GM10266 (cell line): ENCODE data around the gene KRTAP9-3.
"Not testable (repeated sequence)": the region's sequence is repeated elsewhere in the genome, so short reads cannot be mapped to it uniquely, and the experiment has no call there.

Experiments used
- DNase-seq: peaks from one replicate; pipeline ENCODE4 v3.0.0; 2012; ENCODE audit errors: extremely low spot score
- TF ChIP-seq, protein P1 (sequence below): IDR thresholded peaks from 2 replicates; pipeline ENCODE4 v1.5.1; 2012; ENCODE audit warnings: mild to moderate bottlenecking, low read depth; ENCODE audit not compliant: control insufficient read depth, insufficient read depth; ENCODE audit errors: missing control alignments

KRTAP9-3 gene

DNA sequence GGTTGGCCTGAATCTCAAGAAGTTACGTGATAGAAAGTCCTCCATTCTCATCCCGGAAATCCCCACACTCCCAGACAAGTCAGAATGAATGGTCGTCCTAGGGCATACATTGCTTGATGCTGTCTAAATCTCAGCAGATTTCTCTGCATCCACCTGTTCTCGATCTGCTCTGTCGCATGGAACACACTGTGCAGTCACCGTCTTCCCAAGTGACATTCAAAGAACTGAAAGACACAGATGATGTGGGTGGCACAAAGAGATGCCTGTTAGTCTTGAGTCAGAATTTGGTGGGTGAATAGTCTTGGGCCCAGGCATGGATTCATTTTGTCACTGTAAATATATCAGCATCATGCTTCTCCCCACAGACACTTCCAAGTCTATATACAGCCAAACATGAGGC is 518 bp upstream of the KRTAP9-3 start:
- no peak for DNase-seq
- TF ChIP-seq, protein P1, sequence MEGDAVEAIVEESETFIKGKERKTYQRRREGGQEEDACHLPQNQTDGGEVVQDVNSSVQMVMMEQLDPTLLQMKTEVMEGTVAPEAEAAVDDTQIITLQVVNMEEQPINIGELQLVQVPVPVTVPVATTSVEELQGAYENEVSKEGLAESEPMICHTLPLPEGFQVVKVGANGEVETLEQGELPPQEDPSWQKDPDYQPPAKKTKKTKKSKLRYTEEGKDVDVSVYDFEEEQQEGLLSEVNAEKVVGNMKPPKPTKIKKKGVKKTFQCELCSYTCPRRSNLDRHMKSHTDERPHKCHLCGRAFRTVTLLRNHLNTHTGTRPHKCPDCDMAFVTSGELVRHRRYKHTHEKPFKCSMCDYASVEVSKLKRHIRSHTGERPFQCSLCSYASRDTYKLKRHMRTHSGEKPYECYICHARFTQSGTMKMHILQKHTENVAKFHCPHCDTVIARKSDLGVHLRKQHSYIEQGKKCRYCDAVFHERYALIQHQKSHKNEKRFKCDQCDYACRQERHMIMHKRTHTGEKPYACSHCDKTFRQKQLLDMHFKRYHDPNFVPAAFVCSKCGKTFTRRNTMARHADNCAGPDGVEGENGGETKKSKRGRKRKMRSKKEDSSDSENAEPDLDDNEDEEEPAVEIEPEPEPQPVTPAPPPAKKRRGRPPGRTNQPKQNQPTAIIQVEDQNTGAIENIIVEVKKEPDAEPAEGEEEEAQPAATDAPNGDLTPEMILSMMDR, result no peak

DNA sequence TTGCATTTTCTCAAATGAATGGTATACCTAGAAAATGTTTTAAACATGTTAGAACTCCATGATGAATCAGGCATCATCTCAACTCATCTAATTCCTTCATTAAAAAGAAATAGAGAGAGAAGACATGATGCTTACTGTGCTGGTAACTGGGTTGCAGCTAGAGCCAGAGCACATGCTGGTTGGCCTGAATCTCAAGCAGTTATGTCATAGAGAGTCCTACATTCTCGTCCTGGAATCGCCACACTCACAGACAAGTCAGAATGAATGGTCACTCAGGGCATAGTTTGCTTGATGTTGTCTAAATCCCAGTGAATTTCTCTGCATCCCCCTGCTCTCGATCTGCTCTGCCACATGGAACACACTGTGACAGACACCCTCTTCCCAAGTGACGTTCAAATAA is 4.9 kb downstream of the KRTAP9-3 start:
- DNase-seq, result not testable (repeated sequence)

DNA sequence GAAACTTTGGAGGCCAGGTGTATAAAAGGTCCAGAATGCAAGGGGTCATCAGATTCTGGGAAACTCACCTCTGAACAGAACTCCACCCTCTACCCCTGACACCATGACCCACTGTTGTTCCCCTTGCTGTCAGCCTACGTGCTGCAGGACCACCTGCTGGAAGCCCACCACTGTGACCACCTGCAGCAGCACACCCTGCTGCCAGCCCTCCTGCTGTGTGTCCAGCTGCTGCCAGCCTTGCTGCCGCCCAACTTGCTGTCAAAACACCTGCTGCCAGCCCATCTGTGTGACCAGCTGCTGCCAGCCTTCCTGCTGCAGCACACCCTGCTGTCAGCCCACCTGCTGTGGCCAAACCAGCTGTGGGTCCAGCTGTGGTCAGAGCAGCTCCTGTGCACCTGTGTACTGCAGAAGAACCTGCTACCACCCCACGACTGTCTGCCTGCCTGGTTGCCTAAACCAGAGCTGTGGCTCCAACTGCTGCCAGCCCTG is 5.7 kb downstream of the KRTAP9-3 start, which contains the start of gene KRTAP9-8:
Gene KRTAP9-8, plus strand, starts transcription at position 51 of the 489 bp plus-strand sequence. Its CDS starts 53 bp downstream, at position 104.
- DNase-seq, result not testable (repeated sequence)

DNA sequence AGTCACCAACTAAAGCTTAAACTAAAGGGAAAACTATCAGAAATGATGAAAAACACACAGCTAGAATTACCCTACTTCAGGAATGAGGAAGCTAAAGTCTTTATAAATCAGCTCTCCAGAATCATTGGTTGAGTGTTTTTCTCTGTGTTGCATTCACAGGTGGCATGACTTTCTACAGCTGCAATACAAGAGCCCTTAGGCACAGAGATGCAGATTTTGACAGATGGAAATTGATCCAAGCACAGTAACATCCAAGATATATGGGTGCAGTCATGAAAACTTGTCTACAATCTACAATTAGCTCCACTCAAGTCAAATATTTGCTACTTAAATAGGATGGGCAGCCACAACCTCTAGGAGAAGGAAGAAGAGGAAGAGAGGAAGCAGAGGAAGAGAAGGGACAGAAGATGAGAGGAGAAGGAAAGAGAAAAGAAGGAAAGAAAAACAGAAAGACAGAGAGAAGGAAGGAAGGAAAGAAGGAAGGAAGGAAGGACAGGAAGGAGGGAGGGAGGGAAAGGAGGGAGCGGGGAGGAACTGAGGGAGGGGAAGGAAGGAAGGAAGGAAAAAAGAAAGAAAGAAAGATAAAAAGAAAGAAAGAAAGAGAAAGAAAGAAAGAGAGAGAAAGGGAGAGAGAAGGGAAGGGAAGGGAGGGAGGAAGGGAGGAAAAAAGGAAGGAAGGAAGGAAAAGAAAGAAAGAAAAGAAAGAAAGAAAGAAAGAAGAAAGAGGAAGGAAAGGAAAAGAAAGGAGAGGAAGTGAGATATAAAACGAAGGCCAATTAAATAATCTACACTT is 14.9 kb downstream of the KRTAP9-3 start:
- DNase-seq, result not testable (repeated sequence)

DNA sequence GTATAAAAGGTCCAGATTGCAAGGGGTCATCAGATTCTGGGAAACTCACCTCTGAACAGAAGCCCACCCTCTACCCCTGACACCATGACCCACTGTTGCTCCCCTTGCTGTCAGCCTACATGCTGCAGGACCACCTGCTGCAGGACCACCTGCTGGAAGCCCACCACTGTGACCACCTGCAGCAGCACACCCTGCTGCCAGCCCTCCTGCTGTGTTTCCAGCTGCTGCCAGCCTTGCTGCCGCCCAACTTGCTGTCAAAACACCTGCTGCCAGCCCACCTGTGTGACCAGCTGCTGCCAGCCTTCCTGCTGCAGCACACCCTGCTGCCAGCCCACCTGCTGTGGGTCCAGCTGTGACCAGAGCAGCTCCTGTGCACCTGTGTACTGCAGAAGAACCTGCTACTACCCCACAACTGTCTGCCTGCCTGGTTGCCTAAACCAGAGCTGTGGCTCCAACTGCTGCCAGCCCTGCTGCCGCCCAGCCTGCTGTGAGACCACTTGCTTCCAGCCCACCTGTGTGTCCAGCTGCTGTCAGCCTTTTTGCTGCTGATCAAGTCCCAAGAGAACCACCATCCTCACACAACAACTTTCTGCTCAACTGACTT is 17.5 kb downstream of the KRTAP9-3 start, which contains the start of gene KRTAP9-4:
Gene KRTAP9-4, plus strand, starts transcription at position 51 of the 604 bp plus-strand sequence. Its CDS starts 34 bp downstream, at position 85.
- not testable (repeated sequence) for DNase-seq

DNA sequence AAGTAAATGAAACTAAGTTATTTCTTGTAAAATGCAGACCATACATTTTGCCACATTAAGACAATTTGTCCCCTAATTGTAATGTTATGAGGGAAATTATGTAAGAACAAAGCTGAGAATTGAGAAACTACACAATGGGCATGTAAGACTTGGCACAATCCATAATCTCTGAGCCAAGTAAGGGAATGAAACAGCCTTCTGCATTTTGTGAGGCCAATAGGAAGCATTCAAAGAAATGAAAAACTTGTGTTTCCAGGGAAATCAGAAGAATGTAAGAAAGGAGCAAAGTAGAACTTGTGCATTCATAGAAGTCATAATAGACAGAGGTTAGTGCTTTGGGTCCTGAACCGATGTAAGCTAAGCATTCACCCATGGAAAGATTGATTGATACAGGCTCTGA is 19.0 kb downstream of the KRTAP9-3 start:
- no peak for DNase-seq
- TF ChIP-seq, protein P1, result no peak

DNA sequence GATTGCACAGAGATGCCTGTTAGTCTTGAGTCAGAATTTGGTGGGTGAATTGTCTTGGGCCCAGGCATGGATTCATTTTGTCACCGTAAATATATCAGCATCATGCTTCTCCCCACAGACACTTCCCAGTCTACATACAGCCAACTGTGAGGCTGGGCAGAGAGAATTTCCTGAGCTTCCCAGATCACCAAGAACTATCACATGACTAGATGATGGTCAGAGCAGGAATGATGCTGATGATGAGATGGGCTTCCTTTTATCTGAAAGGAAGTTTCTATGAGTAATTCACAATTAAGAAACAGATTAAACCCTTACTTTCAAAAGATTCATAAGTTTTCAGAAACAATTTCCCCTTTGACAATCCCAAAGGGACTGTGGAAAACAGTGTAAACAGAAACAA is 22.6 kb downstream of the KRTAP9-3 start:
- no peak for DNase-seq
- TF ChIP-seq, protein P1, result no peak

DNA sequence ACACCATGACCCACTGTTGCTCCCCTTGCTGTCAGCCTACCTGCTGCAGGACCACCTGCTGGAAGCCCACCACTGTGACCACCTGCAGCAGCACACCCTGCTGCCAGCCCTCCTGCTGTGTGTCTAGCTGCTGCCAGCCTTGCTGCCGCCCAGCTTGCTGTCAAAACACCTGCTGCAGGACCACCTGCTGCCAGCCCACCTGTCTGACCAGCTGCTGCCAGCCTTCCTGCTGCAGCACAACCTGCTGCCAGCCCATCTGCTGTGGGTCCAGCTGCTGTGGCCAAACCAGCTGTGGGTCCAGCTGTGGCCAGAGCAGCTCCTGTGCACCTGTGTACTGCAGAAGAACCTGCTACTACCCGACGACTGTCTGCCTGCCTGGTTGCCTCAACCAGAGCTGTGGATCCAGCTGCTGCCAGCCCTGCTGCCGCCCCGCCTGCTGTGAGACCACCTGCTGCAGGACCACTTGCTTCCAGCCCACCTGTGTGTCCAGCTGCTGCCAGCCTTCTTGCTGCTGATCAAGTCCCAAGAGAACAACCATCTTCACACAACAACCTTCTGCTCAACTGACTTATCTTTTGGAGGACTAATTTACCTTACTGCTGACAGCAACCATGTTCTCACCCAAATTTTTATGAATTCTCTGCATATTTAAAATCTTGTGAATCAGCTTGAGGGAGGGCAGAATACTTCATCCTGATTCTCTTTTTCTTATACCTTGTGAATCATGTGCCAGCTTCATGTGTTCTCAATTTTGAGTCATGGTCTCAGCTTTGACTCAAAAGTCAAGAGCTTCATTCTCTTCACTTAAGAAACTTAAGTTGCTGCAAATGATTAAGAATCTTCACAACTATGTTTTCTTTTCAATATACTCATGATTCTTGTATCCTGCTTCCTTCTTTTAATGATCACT is 23.4 kb downstream of the KRTAP9-3 start, which contains the start of gene KRTAP9-9:
Gene KRTAP9-9, plus strand, starts transcription at position 4 of the 910 bp plus-strand sequence.
- not testable (repeated sequence) for DNase-seq

DNA sequence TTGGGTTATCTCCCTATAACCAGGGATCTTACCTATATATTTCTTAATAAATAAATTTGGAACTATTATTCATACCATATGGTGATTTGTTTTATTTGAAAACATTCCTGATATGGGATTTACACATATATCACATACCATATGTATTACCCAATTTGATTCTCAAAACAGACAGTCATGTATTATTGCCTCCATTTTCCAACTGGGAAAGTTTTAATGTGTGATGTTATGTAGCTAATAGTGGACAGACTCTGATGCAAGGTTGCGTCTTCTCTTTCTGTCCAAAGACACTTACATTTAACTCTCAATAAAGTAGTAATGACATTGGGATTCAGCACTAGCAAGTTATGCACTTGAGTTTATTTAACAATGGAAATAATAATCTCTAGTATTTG is 24.0 kb downstream of the KRTAP9-3 start:
- peak; percentile 0 for DNase-seq
- TF ChIP-seq, protein P1, result no peak
